GM12874 (cell line): Measurements from ENCODE around the gene PIGZ.

ENCODE experiments used
- TF ChIP-seq, protein P1 (sequence below): IDR thresholded peaks from 2 replicates; pipeline ENCODE4 v1.5.1; 2011; ENCODE audit warnings: low read depth, mild to moderate bottlenecking, control low read depth, low read length, moderate library complexity; ENCODE audit not compliant: insufficient read depth

Gene PIGZ

GRCh38 chr3:196974661-196975060, 6.0 kb upstream of the PIGZ start:
- TF ChIP-seq, protein P1, sequence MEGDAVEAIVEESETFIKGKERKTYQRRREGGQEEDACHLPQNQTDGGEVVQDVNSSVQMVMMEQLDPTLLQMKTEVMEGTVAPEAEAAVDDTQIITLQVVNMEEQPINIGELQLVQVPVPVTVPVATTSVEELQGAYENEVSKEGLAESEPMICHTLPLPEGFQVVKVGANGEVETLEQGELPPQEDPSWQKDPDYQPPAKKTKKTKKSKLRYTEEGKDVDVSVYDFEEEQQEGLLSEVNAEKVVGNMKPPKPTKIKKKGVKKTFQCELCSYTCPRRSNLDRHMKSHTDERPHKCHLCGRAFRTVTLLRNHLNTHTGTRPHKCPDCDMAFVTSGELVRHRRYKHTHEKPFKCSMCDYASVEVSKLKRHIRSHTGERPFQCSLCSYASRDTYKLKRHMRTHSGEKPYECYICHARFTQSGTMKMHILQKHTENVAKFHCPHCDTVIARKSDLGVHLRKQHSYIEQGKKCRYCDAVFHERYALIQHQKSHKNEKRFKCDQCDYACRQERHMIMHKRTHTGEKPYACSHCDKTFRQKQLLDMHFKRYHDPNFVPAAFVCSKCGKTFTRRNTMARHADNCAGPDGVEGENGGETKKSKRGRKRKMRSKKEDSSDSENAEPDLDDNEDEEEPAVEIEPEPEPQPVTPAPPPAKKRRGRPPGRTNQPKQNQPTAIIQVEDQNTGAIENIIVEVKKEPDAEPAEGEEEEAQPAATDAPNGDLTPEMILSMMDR: no peak

DNA sequence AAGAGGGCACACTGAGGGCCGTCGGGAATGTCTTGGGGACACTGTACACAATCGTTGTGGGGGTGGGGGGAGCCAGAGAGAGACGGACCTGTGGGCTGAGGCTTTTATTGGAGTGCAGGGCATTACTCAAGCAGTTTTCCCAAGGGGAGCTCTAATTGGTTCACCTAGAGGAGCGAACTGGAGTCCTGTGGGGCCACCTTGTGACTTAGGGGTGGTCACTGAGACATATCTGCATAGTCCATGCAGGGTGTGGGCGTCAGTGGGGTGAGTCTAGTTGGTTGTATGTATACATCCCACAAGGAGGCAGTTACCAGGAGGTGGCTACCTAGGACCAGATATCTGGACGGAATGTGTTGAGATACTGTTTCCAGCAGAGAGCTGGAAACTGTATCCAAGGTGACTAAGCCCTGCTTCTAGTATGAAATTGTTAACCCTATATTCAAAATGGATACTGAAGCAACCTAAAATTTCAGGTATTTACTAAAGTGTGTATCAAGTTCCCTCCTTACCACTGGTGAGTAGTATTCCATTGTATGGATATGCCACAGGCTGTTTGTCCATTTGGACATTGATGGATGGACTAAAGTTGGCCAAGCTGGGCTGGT, 2.6 kb upstream of the PIGZ start:
- TF ChIP-seq, protein P1: no peak

GRCh38 chr3:196970547-196971093, 2.0 kb upstream of the PIGZ start:
- TF ChIP-seq, protein P1: no peak

- TF ChIP-seq, protein P1: peak; percentile 89
These were observed 1.3 kb upstream of the PIGZ start for GRCh38 chr3:196969660-196970546.

GRCh38 chr3:196969134-196969659, 564 bp upstream of the PIGZ start:
- TF ChIP-seq, protein P1: no peak

GRCh38 chr3:196967412-196968232, 1.0 kb downstream of the PIGZ start:
- TF ChIP-seq, protein P1: no peak
